ENCODE data around the gene PSKH1.
"Not testable (repeated sequence)": the region's sequence is repeated elsewhere in the genome, so short reads cannot be mapped to it uniquely, and the experiment has no call there.

Gene PSKH1

DNA sequence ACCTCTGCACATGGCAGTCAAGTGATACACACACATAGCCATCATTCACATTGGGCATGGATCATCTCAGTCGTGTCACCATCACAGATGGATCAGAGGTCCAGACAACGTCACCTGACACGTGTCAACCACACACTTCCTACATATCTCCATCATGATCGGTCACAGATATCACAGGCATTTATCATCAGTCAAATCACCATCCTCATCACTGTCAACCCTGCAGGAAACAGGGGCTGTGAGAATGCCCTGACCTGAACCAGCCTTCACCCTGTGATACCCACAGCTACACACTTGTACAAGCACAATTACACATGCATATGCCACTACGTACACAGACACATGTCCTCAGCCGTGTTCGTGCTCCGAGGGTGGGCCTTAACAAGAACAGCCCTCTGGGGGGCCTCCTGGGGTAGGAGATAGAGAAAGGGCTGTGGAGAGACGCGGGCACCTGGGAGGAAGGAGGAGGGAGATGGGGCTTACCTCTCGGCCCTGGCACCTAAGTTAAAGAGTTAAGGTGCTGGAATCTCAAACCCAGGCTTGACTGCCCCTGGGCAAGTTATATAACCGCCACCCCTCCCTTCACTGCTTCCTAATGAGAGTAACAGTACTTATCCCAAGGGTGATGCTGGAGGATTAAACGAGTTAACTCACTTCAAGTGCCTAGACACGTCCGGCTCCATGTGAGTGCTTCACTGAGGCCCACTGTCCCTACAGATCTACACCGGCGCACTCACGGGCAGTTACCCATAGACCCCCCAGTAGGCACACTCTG is 74.3 kb downstream of the PSKH1 start:
- peak; percentile 13 for DNase-seq
- in situ Hi-C loops (cut with MboI; ENCODE audit: low pct_unique_long_range_greater_than_20kb, low sequenced_read_pairs), result no loop called here

- in situ Hi-C loops (cut with MboI; ENCODE audit: low pct_unique_long_range_greater_than_20kb, low sequenced_read_pairs), result no loop called here
- DNase-seq, result peak; percentile 46
Observed at GRCh38 chr16:67967958-67968399, 74.9 kb downstream of the PSKH1 start.

DNA sequence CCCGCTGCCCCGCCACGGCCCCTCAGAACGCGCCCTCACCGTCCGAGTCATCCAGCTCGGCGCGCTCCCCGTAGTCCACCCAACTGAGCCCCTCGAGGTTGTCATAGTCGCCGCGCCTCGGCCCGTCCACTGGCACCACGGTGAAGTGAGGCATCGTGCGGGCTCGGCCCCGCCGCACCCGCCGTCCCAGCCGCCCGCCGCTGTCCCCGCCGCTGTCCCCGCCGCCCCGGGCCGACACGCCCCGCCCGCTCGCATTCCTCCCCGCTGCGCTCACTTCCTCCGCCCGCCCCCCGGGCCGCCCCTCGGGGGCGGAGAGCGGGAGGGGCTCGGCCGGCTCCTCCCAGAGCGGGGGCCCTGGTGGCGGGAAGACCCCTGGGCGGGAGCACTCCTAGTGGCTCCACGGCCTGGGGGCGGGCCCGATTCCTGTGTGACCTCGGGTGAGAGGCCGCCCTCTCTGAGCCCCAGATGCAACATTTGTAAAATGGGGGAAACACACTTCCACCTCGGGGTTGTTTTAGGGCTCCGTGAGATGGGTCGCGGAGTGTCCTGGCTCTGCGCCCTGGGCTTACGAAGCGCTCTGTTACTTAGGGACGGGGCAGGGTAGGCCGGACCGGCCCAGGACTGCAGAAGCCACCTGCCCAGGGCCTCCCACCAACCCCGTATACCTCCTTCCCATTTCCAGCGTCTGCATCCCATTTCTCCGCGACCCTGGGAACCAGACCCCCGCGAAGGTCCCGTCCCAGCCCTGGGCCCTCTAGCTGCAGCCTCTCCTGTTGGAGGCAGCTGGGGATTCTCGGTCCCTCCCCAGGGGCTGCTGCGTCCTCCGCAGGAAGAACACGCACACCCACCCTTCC is 75.6 kb downstream of the PSKH1 start, which contains the start of gene SLC12A4:
TSS of gene SLC12A4 (minus strand) at position 238 of the 854 bp plus-strand sequence. CDS start at position 154, 84 bp downstream.
- DNase-seq, result peak; percentile 71
- in situ Hi-C loops (cut with MboI; ENCODE audit: low pct_unique_long_range_greater_than_20kb, low sequenced_read_pairs), result no loop called here

DNA sequence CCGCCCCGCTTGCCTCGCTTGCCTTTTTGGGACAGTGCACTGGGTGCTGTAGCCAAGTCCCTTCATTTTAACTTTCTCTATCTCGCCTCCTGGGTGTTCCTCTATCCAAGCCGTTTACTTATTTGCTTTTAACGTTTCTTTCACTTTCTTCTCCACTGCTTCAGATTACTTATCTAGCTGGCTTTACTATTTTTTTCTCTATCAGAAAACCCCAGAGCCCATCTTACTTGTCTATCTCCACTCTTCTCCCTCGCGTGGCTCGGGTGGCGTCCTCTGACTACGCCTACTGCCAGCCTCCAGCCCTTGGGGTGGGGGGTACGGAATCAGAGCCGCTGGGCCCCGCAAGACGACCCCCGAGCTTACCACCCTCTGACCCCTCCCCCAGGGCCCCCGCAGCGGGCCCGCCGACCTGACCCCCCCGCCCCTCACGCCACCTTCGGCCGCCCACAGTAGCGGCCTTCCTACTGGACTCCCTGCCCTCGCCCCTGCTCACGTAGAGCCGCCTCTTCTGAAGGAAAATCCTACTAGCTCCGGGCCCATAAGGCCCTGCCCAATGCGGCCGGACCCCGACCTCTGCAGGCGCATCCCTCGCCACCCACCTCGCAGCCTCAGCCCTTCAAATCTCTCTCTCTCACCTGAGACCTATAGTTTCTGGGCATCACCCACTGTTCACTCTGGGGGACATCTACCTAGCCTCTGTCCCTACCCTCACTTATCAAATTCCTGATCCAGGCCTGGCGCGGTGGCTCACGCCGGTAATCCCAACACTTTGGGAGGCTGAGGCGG is 76.4 kb downstream of the PSKH1 start:
- in situ Hi-C loops (cut with MboI; ENCODE audit: low pct_unique_long_range_greater_than_20kb, low sequenced_read_pairs), result no loop called here
- no peak for DNase-seq

DNA sequence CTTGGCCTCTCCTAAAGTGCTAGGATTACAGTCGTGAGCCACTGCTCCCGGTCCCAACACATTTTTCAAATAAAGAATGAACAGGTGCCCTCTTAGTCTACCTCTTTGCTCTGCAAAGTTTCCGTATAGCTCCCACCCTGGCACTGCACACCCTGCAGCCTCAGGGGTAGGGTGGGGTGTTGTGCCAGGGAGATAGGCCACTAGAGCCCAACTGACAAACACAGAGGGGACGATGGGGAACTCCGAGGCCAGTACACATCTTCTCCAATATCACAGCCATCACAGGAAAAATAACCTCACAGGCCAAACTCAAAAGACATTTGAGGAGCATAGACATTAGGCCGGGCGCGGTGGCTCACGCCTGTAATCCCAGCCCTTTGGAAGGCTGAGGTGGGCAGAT is 78.1 kb downstream of the PSKH1 start:
- DNase-seq, result no peak
- in situ Hi-C loops (cut with MboI; ENCODE audit: low pct_unique_long_range_greater_than_20kb, low sequenced_read_pairs), result no loop called here

DNA sequence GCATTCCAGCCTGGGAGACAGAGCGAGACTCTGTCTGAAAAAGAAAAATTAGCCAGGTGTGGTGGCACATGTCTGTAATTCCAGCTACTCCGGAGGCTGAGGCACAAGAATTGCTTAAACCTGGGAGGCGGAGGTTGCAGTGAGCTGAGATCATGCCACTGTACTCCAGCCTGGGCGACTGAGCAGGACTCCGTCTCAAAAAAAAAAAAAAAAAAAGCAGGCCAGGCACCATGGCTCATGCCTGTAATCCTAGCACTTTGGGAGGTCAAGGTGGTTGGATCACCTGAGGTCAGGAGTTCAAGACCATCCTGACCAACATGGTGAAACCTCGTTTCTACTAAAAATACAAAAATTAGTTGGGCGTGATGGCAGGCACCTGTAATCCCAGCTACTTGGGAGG is 79.2 kb downstream of the PSKH1 start:
- in situ Hi-C loops (cut with MboI; ENCODE audit: low pct_unique_long_range_greater_than_20kb, low sequenced_read_pairs); DNase-seq: not testable (repeated sequence)

DNA sequence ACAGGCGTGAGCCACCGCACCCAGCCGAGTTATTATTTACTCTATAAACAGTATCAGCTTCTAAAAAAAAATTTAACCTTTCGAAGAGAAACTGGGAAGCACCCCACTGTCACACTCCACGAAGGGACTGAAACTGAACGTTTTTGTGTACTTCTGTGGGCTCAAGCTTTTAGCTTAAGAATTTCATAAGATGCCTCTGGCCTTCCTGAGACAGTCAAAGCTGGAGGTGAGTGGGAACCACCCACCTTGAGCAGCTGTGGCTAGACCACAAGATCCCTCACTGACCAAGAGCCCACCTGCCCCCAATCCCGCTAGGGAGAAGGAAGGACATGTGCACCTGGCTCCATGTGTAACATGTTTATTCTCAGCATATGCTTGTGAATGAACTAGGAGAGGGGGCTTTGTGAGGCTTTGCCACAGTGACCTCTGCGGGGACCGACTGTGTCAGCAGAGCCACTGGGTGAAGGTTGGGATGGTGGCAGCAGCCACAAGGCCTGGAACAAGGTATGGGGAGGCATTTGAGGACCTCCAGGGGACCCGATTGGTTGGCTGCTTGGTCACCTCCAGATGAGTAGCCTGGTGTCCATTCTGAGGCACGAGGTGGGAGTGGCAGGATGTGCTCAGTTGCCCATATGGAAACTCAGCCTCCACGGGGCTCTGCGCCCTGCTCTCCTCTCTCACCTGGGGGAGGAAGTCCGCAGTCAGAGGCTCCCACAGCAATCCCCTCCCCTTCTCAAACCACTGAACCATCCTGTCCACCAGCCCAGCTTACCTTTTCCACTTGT is 82.5 kb downstream of the PSKH1 start:
- no peak for DNase-seq
- in situ Hi-C loops (cut with MboI; ENCODE audit: low pct_unique_long_range_greater_than_20kb, low sequenced_read_pairs), result no loop called here

- no peak for DNase-seq
- in situ Hi-C loops (cut with MboI; ENCODE audit: low pct_unique_long_range_greater_than_20kb, low sequenced_read_pairs), result no loop called here
Observed at GRCh38 chr16:67976205-67976604, 83.2 kb downstream of the PSKH1 start.

DNA sequence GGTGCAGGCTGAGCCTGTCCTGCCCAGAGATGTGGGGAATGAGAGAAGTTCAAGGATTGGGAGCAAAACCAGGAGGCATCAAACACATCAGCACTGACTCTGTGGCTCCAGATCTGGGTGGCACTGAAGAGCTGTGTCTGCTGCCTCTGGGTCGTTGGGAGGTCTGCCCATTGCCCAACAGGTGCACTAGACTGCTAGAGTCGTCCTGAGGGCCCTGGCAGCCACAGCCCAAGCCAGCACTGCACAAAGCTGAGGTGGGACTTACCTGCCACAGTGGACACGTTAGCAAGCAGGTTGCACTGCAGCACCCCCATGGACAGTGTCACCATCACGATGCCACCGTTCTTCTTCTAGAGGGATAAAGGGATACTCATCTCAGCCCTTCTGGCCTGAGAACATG is 84.0 kb downstream of the PSKH1 start:
- in situ Hi-C loops (cut with MboI; ENCODE audit: low pct_unique_long_range_greater_than_20kb, low sequenced_read_pairs), result no loop called here
- no peak for DNase-seq

- no peak for DNase-seq
- in situ Hi-C loops (cut with MboI; ENCODE audit: low pct_unique_long_range_greater_than_20kb, low sequenced_read_pairs), result no loop called here
Observed at GRCh38 chr16:67977469-67978227, 84.6 kb downstream of the PSKH1 start.

Data from KBM-7 (cell line).